Measurements from ENCODE around the gene DLL1.

The DLL1 gene

DNA sequence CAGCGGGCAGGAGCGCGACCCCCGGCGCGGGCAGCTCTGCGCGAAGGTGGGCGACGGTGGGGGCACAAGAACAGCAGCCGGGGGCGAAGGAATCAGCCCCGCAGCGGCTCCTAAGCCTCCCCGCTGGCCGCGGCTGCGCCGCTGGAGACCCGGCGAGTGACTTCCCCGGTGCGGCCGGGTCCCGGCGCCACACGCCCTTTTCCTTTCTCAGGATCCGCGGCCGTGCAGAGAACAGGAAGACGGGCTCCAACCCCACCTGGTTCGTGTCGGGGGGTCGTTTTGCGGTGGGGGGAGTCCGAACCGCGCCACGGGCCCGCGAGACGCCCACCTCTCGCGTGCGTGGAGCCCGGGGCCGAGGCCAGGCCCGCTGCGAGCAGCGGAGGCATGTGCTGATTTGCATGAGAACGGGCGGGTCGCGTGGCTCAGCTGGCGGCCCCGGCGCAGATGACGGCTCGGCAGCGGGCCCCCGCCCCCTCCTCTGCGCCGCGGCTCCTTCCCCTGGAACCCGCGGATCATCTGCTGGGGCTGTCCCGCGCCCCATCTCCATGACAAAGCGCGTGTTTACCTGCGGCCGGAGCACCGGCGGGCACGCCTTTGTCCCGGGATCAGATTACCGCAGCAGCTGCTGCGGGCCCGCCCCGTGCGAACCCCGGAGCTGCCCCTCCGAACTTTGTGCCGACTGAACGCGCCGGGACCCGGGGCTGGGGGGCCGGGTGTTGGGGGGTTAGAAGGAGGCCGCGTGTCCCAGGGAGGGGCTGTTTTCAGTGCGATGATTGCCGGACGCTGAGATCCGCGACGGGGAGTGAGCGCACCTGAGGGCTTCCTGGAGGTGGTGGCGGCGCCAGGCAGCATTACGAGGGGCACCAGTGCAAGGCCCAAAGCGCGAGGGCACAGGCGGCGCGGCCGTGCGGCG lies 4.9 kb upstream of the DLL1 start:
- Histone ChIP-seq H3K9me3 (ENCODE audit: control insufficient read depth in 5 of 5, low read length in 5 of 5) (no peaks in the 10 kb centered on the region), H3K4me1 (ENCODE audit: control insufficient read depth in 5 of 5, insufficient read depth in 5 of 5, low read length in 5 of 5) (peaks cover 0 to 53% (median 41%) of the 10 kb centered on the region in 5 donors), H3K9ac (ENCODE audit: low read length in 5 of 5) (no peak overlapping the region), H3K4me3 (ENCODE audit: low read depth in 1 of 5, low read length in 5 of 5) (peak overlapping the region in 4 of 5 donors; percentile 42 to 69 (median 61)), H3K27me3 (ENCODE audit: control insufficient read depth in 5 of 5, insufficient read depth in 4 of 5, low read length in 5 of 5) (peaks cover 16 to 44% (median 40%) of the 10 kb centered on the region in 5 donors), H3K27ac (ENCODE audit: low read depth, low read length) (no peak overlapping the region), H3K36me3 (ENCODE audit: control insufficient read depth in 5 of 5, insufficient read depth in 5 of 5, low read length in 5 of 5) (no peaks in the 10 kb centered on the region)

GRCh38 chr6:170294813-170295509 lies 4.1 kb upstream of the DLL1 start:
- no peaks in the 10 kb centered on the region for H3K9me3 ChIP-seq (ENCODE audit: control insufficient read depth in 5 of 5, low read length in 5 of 5)
- no peak overlapping the region for H3K27ac ChIP-seq (ENCODE audit: low read depth, low read length)
- no peaks in the 10 kb centered on the region for H3K36me3 ChIP-seq (ENCODE audit: control insufficient read depth in 5 of 5, insufficient read depth in 5 of 5, low read length in 5 of 5)
- H3K4me1 ChIP-seq (ENCODE audit: control insufficient read depth in 5 of 5, insufficient read depth in 5 of 5, low read length in 5 of 5), result peaks cover 0 to 61% (median 48%) of the 10 kb centered on the region in 5 donors
- H3K27me3 ChIP-seq (ENCODE audit: control insufficient read depth in 5 of 5, insufficient read depth in 4 of 5, low read length in 5 of 5), result peaks cover 16 to 44% (median 40%) of the 10 kb centered on the region in 5 donors
- no peak overlapping the region for H3K9ac ChIP-seq (ENCODE audit: low read length in 5 of 5)
- peak overlapping the region in 4 of 5 donors; percentile 42 to 69 (median 61) for H3K4me3 ChIP-seq (ENCODE audit: low read depth in 1 of 5, low read length in 5 of 5)

- Histone ChIP-seq H3K9me3 (ENCODE audit: control insufficient read depth in 5 of 5, low read length in 5 of 5) (no peaks in the 10 kb centered on the region), H3K27ac (ENCODE audit: low read depth, low read length) (no peak overlapping the region), H3K4me3 (ENCODE audit: low read depth in 1 of 5, low read length in 5 of 5) (no peak overlapping the region), H3K4me1 (ENCODE audit: control insufficient read depth in 5 of 5, insufficient read depth in 5 of 5, low read length in 5 of 5) (peaks cover 0 to 68% (median 54%) of the 10 kb centered on the region in 5 donors), H3K27me3 (ENCODE audit: control insufficient read depth in 5 of 5, insufficient read depth in 4 of 5, low read length in 5 of 5) (peaks cover 16 to 47% (median 43%) of the 10 kb centered on the region in 5 donors), H3K9ac (ENCODE audit: low read length in 5 of 5) (no peak overlapping the region), H3K36me3 (ENCODE audit: control insufficient read depth in 5 of 5, insufficient read depth in 5 of 5, low read length in 5 of 5) (no peaks in the 10 kb centered on the region)
Measured at GRCh38 chr6:170294298-170294730, 3.4 kb upstream of the DLL1 start.

DNA sequence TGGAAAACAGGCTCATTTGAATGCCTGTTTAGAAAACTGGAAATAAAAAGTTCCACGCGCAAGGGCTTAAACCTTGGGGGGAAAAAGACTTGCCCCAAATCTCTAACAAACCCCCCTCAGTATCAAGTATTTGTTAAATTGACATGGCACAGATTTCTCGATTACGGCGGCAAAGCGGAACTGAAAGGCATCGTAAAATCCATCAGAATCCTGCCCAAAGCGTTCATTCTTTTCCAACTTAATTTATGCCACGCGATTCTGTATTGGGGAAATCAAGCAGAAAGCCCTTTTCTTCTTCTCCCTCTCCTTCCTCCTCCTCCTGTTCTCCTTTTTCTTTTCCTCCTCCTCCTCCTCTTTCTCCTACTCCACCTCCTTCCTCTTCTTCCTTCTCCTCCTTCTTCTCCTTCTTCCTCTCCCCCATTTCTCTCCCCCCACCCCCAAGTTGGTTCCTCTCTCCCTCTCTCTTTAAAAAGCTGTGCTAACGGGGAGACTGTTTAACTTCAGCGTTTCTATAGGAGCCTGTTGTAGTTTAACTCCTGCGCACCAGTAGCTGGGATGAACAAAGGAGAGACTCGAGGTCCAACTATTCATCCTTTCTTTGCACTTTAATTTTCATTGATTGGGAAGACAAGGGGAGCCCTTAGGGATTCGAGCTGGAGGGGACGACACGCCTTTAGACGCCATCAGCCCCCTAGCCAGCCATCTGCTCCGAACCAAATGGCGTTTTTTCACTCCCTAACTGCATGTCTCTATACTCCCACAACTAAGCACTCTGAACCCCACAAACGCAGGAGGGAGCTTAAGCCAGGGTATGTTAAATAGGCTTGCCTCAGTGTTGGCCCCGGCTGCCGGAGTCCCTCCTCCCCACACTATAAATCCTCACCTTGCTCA lies 2.7 kb upstream of the DLL1 start:
- Histone ChIP-seq H3K36me3 (ENCODE audit: control insufficient read depth in 5 of 5, insufficient read depth in 5 of 5, low read length in 5 of 5) (no peaks in the 10 kb centered on the region), H3K4me3 (ENCODE audit: low read depth in 1 of 5, low read length in 5 of 5) (no peak overlapping the region), H3K27me3 (ENCODE audit: control insufficient read depth in 5 of 5, insufficient read depth in 4 of 5, low read length in 5 of 5) (peaks cover 13 to 49% (median 47%) of the 10 kb centered on the region in 5 donors), H3K9me3 (ENCODE audit: control insufficient read depth in 5 of 5, low read length in 5 of 5) (no peaks in the 10 kb centered on the region), H3K9ac (ENCODE audit: low read length in 5 of 5) (no peak overlapping the region), H3K4me1 (ENCODE audit: control insufficient read depth in 5 of 5, insufficient read depth in 5 of 5, low read length in 5 of 5) (peaks cover 0 to 75% (median 60%) of the 10 kb centered on the region in 5 donors), H3K27ac (ENCODE audit: low read depth, low read length) (no peak overlapping the region)

DNA sequence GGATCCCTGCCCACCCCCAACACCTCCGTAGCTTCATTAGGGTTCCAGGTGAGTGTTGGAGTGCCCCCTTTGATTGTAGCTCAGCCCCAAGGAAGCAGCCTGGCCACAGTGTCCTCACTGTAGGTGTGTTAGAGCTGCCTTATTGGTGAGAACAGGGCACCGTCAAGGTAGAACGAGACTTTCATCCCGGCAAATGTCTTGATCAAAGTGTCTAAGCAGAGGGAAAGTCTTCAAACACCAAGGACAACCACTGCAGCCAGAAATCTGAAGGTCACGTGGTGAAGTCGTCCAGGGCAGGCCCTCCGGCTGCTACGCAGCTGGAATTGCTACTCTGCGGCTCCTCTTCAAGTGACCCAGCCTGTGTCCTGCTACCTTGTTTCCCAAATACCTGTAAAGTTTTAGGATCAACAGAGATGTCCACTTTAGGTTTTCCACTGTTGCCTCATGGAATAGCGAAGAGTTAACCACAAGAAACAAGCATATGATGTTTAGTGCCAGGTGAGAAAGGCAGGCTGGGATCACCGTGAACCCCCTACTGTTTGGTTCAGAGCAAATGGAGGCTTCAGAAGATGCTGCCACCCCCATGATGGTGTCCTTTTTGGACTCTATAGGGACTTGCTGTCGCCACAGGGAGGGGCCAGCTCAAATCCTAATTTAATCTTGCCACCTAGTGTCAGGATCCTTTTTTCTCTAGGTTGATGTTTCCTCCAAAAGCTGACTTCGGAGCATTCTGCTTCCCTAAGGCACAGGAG lies 1.7 kb upstream of the DLL1 start:
- Histone ChIP-seq H3K27ac (ENCODE audit: low read depth, low read length) (no peak overlapping the region), H3K36me3 (ENCODE audit: control insufficient read depth in 5 of 5, insufficient read depth in 5 of 5, low read length in 5 of 5) (peaks cover 0 to 7% (median 2%) of the 10 kb centered on the region in 5 donors), H3K9me3 (ENCODE audit: control insufficient read depth in 5 of 5, low read length in 5 of 5) (no peaks in the 10 kb centered on the region), H3K27me3 (ENCODE audit: control insufficient read depth in 5 of 5, insufficient read depth in 4 of 5, low read length in 5 of 5) (peaks cover 12 to 59% (median 51%) of the 10 kb centered on the region in 5 donors), H3K9ac (ENCODE audit: low read length in 5 of 5) (peak overlapping the region in 2 of 5 donors; percentile 8 to 19), H3K4me3 (ENCODE audit: low read depth in 1 of 5, low read length in 5 of 5) (peak overlapping the region in 2 of 5 donors; percentile 4 to 80), H3K4me1 (ENCODE audit: control insufficient read depth in 5 of 5, insufficient read depth in 5 of 5, low read length in 5 of 5) (peaks cover 4 to 85% (median 68%) of the 10 kb centered on the region in 5 donors)

- Histone ChIP-seq H3K4me3 (ENCODE audit: low read depth in 1 of 5, low read length in 5 of 5) (peak overlapping the region; percentile 4 to 80 (median 45)), H3K27me3 (ENCODE audit: control insufficient read depth in 5 of 5, insufficient read depth in 4 of 5, low read length in 5 of 5) (peaks cover 12 to 61% (median 51%) of the 10 kb centered on the region in 5 donors), H3K9ac (ENCODE audit: low read length in 5 of 5) (peak overlapping the region in 1 of 5 donors; percentile 8), H3K36me3 (ENCODE audit: control insufficient read depth in 5 of 5, insufficient read depth in 5 of 5, low read length in 5 of 5) (peaks cover 0 to 12% (median 6%) of the 10 kb centered on the region in 5 donors), H3K27ac (ENCODE audit: low read depth, low read length) (no peak overlapping the region), H3K4me1 (ENCODE audit: control insufficient read depth in 5 of 5, insufficient read depth in 5 of 5, low read length in 5 of 5) (peaks cover 5 to 89% (median 73%) of the 10 kb centered on the region in 5 donors), H3K9me3 (ENCODE audit: control insufficient read depth in 5 of 5, low read length in 5 of 5) (no peaks in the 10 kb centered on the region)
Measured at GRCh38 chr6:170292111-170292406, 1.2 kb upstream of the DLL1 start.

DNA sequence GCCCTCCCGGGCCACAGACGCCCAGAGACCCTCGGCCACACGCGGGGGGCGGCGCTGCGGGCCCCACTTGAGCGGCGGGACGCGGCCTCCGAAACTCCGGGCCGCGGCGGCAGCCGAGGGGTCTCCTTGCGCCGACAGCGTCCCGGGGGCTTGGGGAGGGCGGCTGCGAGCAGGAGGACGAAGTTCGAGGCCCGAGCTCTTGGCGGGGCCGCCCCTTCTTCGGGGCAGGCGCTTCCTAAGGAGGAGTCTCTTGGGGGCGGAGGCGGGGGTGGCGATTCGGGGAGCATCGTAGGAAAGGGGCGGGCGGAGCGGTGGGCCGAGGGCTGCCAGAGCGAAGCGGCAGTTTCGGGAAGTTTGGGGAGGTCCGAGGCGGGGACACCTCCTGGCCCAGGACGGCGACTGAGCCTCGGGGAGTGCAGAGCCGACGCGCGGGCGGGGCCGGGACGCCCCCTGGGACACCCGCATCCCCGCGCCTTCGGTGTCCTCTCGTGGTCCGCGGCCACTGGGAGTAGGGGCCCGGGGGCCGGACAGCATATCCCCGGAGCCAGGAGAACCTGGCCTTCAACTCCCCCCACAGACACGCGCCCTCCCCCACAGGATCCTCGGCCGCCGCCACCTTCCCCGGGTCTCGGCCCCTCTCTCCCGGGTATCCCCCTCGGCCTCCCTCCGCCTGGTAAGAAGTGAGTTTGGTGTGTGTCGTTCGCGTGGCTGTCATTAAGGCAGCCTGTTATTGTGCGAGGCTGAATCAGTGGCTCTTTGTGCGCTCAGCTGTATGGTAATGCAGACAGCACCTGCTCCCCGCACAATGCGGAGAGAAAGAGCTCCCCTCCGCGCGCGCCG lies 613 bp upstream of the DLL1 start:
- Histone ChIP-seq H3K27ac (ENCODE audit: low read depth, low read length) (no peak overlapping the region), H3K4me3 (ENCODE audit: low read depth in 1 of 5, low read length in 5 of 5) (peak overlapping the region in 4 of 5 donors; percentile 44 to 80 (median 52)), H3K27me3 (ENCODE audit: control insufficient read depth in 5 of 5, insufficient read depth in 4 of 5, low read length in 5 of 5) (peaks cover 12 to 59% (median 46%) of the 10 kb centered on the region in 5 donors), H3K4me1 (ENCODE audit: control insufficient read depth in 5 of 5, insufficient read depth in 5 of 5, low read length in 5 of 5) (peaks cover 5 to 87% (median 71%) of the 10 kb centered on the region in 5 donors), H3K9ac (ENCODE audit: low read length in 5 of 5) (peak overlapping the region in 3 of 5 donors; percentile 8 to 48 (median 47)), H3K9me3 (ENCODE audit: control insufficient read depth in 5 of 5, low read length in 5 of 5) (no peaks in the 10 kb centered on the region), H3K36me3 (ENCODE audit: control insufficient read depth in 5 of 5, insufficient read depth in 5 of 5, low read length in 5 of 5) (peaks cover 0 to 16% (median 6%) of the 10 kb centered on the region in 5 donors)

GRCh38 chr6:170289951-170290295 lies 955 bp downstream of the DLL1 start:
- H3K4me1 ChIP-seq (ENCODE audit: control insufficient read depth in 5 of 5, insufficient read depth in 5 of 5, low read length in 5 of 5), result peaks cover 5 to 71% (median 61%) of the 10 kb centered on the region in 5 donors
- H3K4me3 ChIP-seq (ENCODE audit: low read depth in 1 of 5, low read length in 5 of 5), result peak overlapping the region; percentile 72 to 84 (median 81)
- H3K27me3 ChIP-seq (ENCODE audit: control insufficient read depth in 5 of 5, insufficient read depth in 4 of 5, low read length in 5 of 5), result peaks cover 6 to 54% (median 36%) of the 10 kb centered on the region in 5 donors
- peaks cover 0 to 26% (median 19%) of the 10 kb centered on the region in 5 donors for H3K36me3 ChIP-seq (ENCODE audit: control insufficient read depth in 5 of 5, insufficient read depth in 5 of 5, low read length in 5 of 5)
- peak overlapping the region in 3 of 5 donors; percentile 43 to 64 (median 51) for H3K9ac ChIP-seq (ENCODE audit: low read length in 5 of 5)
- no peaks in the 10 kb centered on the region for H3K9me3 ChIP-seq (ENCODE audit: control insufficient read depth in 5 of 5, low read length in 5 of 5)
- H3K27ac ChIP-seq (ENCODE audit: low read depth, low read length), result peak overlapping the region; percentile 23

Measured in subcutaneous abdominal adipose tissue (tissue), 5 donors.